ENCODE results near the gene MCTP1. TPM values are rescaled to one million over a fixed set of nuclear protein-coding genes. Genes with fewer than 3 reads are reported as not detected.

Gene MCTP1
- total and polyA plus RNA-seq, 9 of the 15 experiments (the other 6 are each of a cell fraction or from before 2014, with no cell fraction given), result 0.04 to 0.93 (median 0.06) TPM; not detected in 4

GRCh38 chr5:94849821-94850736 lies 434.8 kb downstream of the MCTP1 start (continued):
- TF ChIP-seq, protein P1, sequence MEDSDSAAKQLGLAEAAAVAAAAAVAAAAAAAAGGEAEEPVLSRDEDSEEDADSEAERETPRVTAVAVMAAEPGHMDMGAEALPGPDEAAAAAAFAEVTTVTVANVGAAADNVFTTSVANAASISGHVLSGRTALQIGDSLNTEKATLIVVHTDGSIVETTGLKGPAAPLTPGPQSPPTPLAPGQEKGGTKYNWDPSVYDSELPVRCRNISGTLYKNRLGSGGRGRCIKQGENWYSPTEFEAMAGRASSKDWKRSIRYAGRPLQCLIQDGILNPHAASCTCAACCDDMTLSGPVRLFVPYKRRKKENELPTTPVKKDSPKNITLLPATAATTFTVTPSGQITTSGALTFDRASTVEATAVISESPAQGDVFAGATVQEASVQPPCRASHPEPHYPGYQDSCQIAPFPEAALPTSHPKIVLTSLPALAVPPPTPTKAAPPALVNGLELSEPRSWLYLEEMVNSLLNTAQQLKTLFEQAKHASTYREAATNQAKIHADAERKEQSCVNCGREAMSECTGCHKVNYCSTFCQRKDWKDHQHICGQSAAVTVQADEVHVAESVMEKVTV (CRISPR knock-in tag; IDR thresholded peaks at IDR 0.05), result peak; percentile 73
- TF ChIP-seq NR3C1 (CRISPR knock-in tag; IDR thresholded peaks at IDR 0.05) (no peak), ZNF274 (IDR thresholded peaks at IDR 0.05; ENCODE audit: borderline replicate concordance, low read depth, low read length) (no peak), ZNF347 (CRISPR knock-in tag; IDR thresholded peaks at IDR 0.05; ENCODE audit: low read depth) (no peak), CCAR2 (IDR thresholded peaks at IDR 0.05; ENCODE audit: low read depth, low read length) (no peak), HDAC2 (IDR thresholded peaks at IDR 0.05) (no peak), RBBP5 (IDR thresholded peaks at IDR 0.05; ENCODE audit: borderline replicate concordance, insufficient read depth, low read length, poor library complexity, severe bottlenecking) (no peak), CREB1 (IDR thresholded peaks at IDR 0.05) (no peak), CREB1 (CRISPR knock-in tag; IDR thresholded peaks at IDR 0.05) (no peak), ZNF316 (IDR thresholded peaks at IDR 0.05) (no peak), SMC3 (conservative IDR thresholded peaks at IDR 0.05; ENCODE audit: insufficient read depth, low read depth, low read length) (peak; percentile 62), GTF2A2 (tag; IDR thresholded peaks at IDR 0.05) (no peak), FUS (optimal IDR thresholded peaks at IDR 0.05; ENCODE audit: low read depth, low read length) (no peak), KLF10 (CRISPR knock-in tag; IDR thresholded peaks at IDR 0.05) (no peak), ETV1 (tag; conservative IDR thresholded peaks at IDR 0.05; ENCODE audit: low read depth) (no peak), HOXB6 (CRISPR knock-in tag; IDR thresholded peaks at IDR 0.05; ENCODE audit: borderline replicate concordance) (no peak)
- TF ChIP-seq, protein P2, sequence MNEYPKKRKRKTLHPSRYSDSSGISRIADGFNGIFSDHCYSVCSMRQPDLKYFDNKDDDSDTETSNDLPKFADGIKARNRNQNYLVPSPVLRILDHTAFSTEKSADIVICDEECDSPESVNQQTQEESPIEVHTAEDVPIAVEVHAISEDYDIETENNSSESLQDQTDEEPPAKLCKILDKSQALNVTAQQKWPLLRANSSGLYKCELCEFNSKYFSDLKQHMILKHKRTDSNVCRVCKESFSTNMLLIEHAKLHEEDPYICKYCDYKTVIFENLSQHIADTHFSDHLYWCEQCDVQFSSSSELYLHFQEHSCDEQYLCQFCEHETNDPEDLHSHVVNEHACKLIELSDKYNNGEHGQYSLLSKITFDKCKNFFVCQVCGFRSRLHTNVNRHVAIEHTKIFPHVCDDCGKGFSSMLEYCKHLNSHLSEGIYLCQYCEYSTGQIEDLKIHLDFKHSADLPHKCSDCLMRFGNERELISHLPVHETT (CRISPR knock-in tag; conservative IDR thresholded peaks at IDR 0.05 in 1 of 2, IDR thresholded peaks at IDR 0.05 in 1 of 2), result no peak
- TF ChIP-seq, protein P3, sequence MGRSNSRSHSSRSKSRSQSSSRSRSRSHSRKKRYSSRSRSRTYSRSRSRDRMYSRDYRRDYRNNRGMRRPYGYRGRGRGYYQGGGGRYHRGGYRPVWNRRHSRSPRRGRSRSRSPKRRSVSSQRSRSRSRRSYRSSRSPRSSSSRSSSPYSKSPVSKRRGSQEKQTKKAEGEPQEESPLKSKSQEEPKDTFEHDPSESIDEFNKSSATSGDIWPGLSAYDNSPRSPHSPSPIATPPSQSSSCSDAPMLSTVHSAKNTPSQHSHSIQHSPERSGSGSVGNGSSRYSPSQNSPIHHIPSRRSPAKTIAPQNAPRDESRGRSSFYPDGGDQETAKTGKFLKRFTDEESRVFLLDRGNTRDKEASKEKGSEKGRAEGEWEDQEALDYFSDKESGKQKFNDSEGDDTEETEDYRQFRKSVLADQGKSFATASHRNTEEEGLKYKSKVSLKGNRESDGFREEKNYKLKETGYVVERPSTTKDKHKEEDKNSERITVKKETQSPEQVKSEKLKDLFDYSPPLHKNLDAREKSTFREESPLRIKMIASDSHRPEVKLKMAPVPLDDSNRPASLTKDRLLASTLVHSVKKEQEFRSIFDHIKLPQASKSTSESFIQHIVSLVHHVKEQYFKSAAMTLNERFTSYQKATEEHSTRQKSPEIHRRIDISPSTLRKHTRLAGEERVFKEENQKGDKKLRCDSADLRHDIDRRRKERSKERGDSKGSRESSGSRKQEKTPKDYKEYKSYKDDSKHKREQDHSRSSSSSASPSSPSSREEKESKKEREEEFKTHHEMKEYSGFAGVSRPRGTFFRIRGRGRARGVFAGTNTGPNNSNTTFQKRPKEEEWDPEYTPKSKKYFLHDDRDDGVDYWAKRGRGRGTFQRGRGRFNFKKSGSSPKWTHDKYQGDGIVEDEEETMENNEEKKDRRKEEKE (IDR thresholded peaks at IDR 0.05; ENCODE audit: borderline replicate concordance in 1 of 2, control insufficient read depth in 1 of 2, low read depth in 2 of 2, low read length in 1 of 2), result no peak
- TF ChIP-seq, protein P4, sequence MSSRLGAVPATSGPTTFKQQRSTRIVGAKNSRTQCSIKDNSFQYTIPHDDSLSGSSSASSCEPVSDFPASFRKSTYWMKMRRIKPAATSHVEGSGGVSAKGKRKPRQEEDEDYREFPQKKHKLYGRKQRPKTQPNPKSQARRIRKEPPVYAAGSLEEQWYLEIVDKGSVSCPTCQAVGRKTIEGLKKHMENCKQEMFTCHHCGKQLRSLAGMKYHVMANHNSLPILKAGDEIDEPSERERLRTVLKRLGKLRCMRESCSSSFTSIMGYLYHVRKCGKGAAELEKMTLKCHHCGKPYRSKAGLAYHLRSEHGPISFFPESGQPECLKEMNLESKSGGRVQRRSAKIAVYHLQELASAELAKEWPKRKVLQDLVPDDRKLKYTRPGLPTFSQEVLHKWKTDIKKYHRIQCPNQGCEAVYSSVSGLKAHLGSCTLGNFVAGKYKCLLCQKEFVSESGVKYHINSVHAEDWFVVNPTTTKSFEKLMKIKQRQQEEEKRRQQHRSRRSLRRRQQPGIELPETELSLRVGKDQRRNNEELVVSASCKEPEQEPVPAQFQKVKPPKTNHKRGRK (tag; IDR thresholded peaks at IDR 0.05), result no peak
